GM23248 (cell line): ENCODE measurements around the gene TPCN2.

Experiments used
- EZH2 ChIP-seq: fragments of 200-600 bp; sonication (generic); IDR thresholded peaks from 2 replicates; pipeline ENCODE4 v1.6.1; 2018; ENCODE audit warnings: antibody characterized with exemption, mild to moderate bottlenecking; ENCODE audit not compliant: insufficient read depth, poor library complexity, severe bottlenecking
- EZH2phosphoT487 ChIP-seq: fragments of 200-600 bp; sonication (generic); IDR thresholded peaks from 2 replicates; pipeline ENCODE4 v1.6.1; 2018; ENCODE audit warnings: antibody characterized with exemption, moderate library complexity, mild to moderate bottlenecking, low read depth; ENCODE audit not compliant: insufficient read depth

DNA sequence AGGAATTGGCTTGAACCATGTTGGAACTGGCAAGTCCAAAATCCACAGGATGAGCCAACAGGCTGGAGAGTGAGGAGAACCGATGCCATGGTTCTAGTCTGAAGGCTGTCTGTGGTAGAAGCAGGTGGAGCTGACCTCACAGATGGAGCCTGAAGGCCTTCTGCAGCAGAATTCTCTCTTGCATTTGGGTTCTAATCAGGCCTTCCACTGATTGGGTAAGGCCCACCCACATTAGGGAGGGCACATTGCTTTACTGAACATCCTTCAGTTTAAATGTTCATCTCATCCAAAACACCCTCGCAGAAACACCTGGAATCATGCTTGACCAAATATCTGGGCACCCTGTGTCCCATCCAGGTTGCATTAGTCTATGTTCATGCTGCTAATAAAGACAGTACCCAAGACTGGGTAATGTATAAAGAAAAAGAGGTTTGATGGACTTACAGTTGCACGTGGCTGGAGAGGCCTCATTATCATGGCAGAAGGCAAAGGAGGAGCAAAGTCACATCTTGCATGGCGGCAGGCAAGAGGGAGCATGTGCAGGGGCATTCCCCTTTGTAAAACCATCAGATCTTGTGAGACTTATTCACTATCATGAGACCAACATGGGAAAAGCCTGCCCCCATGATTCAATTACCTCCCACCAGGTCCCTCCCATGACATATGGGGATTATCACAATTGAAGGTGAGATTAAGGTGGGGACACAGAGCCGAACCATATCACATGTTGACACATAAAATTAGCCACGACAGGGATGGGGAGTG is 122.9 kb downstream of the TPCN2 start:
- no peak for TF ChIP-seq EZH2phosphoT487
- TF ChIP-seq EZH2: no peak
